K562 (cell line): ENCODE results near the gene IRF2BP1. TPM values are rescaled to one million over a fixed set of nuclear protein-coding genes. Genes with fewer than 3 reads are reported as not detected.

ENCODE experiments used
- ATF3 ChIP-seq, 2 experiments: fragments of 450-650 bp in 1 of 2; sonication (generic) in 1 of 2; formaldehyde crosslinking in 1 of 2; IDR thresholded peaks in 1 of 2; conservative IDR thresholded peaks in 1 of 2; 2 replicates each; pipeline versions ENCODE4 v1.6.1 to v1.8.1; 2016 to 2023; ENCODE audit warnings: mild to moderate bottlenecking in 2 of 2, moderate library complexity in 2 of 2, inconsistent platforms in 1 of 2, missing genetic modification reagents in 1 of 2
- CHD1 ChIP-seq: fragments of 200-600 bp; sonication (generic); IDR thresholded peaks from one replicate; pipeline ENCODE4 v1.6.1; 2012; ENCODE audit warnings: mild to moderate bottlenecking, moderate library complexity, low read length, inconsistent platforms
- CREB3L1 ChIP-seq: fragments of 450-650 bp; IDR thresholded peaks from 2 replicates; pipeline ENCODE4 v1.6.1; 2014; ENCODE audit warnings: low read depth, mild to moderate bottlenecking, moderate library complexity, borderline replicate concordance
- GABPA ChIP-seq: fragments of 200-800 bp; sonication (Bioruptor generic); conservative IDR thresholded peaks from 2 replicates; pipeline ENCODE4 v1.6.1; 2016; ENCODE audit warnings: low read depth, missing genetic modification characterization, missing compliant biosample characterization
- ID3 ChIP-seq, 2 experiments: fragments of 250-450 bp in 1 of 2; fragments of 450-650 bp in 1 of 2; sonication (Bioruptor Pico) in 1 of 2; IDR thresholded peaks; 2 replicates each; pipeline versions ENCODE4 v1.6.1 to v1.8.0; 2016 to 2021; ENCODE audit warnings: mild to moderate bottlenecking in 2 of 2, moderate library complexity in 2 of 2, missing compliant biosample characterization in 1 of 2, missing genetic modification characterization in 1 of 2
- KLF13 ChIP-seq: fragments of 450-650 bp; IDR thresholded peaks from 2 replicates; pipeline ENCODE4 v1.6.1; 2016; ENCODE audit warnings: missing genetic modification characterization, low read depth, mild to moderate bottlenecking, missing compliant biosample characterization, moderate library complexity, borderline replicate concordance
- NFRKB ChIP-seq: fragments of 450-650 bp; IDR thresholded peaks from 2 replicates; pipeline ENCODE4 v1.6.1; 2016; ENCODE audit warnings: low read depth
- PHF8 ChIP-seq: fragments of 200-600 bp; sonication (generic); IDR thresholded peaks from 2 replicates; pipeline ENCODE4 v1.6.1; 2012; ENCODE audit warnings: mixed run types, mild to moderate bottlenecking, inconsistent platforms, low read length, moderate library complexity, borderline replicate concordance
- POLR2A ChIP-seq: fragments of 450-650 bp; conservative IDR thresholded peaks from 2 replicates; pipeline ENCODE4 v1.6.1; 2016
- POLR2B ChIP-seq: fragments of 450-650 bp; IDR thresholded peaks from 2 replicates; pipeline ENCODE4 v1.6.1; 2018; ENCODE audit warnings: low read depth; ENCODE audit not compliant: partially characterized antibody
- RFX5 ChIP-seq: IDR thresholded peaks from 2 replicates; pipeline ENCODE4 v1.6.1; 2011; ENCODE audit warnings: low read depth, mild to moderate bottlenecking, improper control_type of control experiment, low read length
- THRB ChIP-seq: fragments of 450-650 bp; formaldehyde crosslinking; conservative IDR thresholded peaks from 2 replicates; pipeline ENCODE4 v1.4.0; 2022; ENCODE audit warnings: mild to moderate bottlenecking, missing genetic modification characterization
- XRCC5 ChIP-seq: fragments of 200-400 bp; formaldehyde crosslinking; IDR thresholded peaks from 2 replicates; pipeline ENCODE4 v1.6.1; 2017; ENCODE audit warnings: low read depth, mild to moderate bottlenecking, low read length
- ZHX1 ChIP-seq: fragments of 150-350 bp; conservative IDR thresholded peaks from 2 replicates; pipeline ENCODE4 v1.6.1; 2014; ENCODE audit warnings: low read length
- ZNF121 ChIP-seq: sonication (generic); formaldehyde crosslinking; conservative IDR thresholded peaks from 2 replicates; pipeline ENCODE4 v1.8.0; 2022; ENCODE audit warnings: missing genetic modification reagents
- ZNF354B ChIP-seq: fragments of 250-450 bp; sonication (Bioruptor Pico); IDR thresholded peaks from 2 replicates; pipeline ENCODE4 v1.4.0; 2020
- ZNF699 ChIP-seq: fragments of 250-450 bp; sonication (Bioruptor Pico); IDR thresholded peaks from 2 replicates; pipeline ENCODE4 v1.8.0; 2021; ENCODE audit warnings: mild to moderate bottlenecking, moderate library complexity; ENCODE audit not compliant: insufficient replicate concordance
- polyA plus RNA-seq, 8 experiments: library from polyadenylated mRNA; depleted of rRNA in 4 of 8; stranded (reverse) in 5 of 8; unstranded in 3 of 8; fragments of >200 nt; fragmentation: Nextera tagmentation in 2 of 8; fragmentation: Illumina TruSeq in 1 of 8; extraction: Ambion mirVana in 2 of 8; extraction: Trizol in 1 of 8; gene quantifications; 2 replicates each; pipeline versions ENCODE4 v1.2.1 to v1.2.3, GENCODE V29; 2011 to 2014; ENCODE audit warnings: inconsistent platforms in 1 of 8, missing spikeins in 1 of 8
- total RNA-seq, 7 experiments: library from RNA; depleted of rRNA in 6 of 7; stranded (reverse); fragments of >200 nt in 6 of 7; fragmentation: Illumina TruSeq in 2 of 7; extraction: Trizol in 2 of 7; gene quantifications; 2 replicates each; pipeline versions ENCODE4 v1.2.1 to v1.2.3, GENCODE V29; 2011 to 2021; ENCODE audit warnings: low replicate concordance in 1 of 7

The IRF2BP1 gene
- total and polyA plus RNA-seq, 9 of the 15 experiments (the other 6 are each of a cell fraction or from before 2014, with no cell fraction given), result 0.61 to 35.9 (median 3.5) TPM

- peak; percentile 78 for TF ChIP-seq PHF8
- TF ChIP-seq ATF3 (IDR thresholded peaks at IDR 0.05), result no peak
- 0 out of 2 replicates have a peak, but pooled peaks have one; percentile 55 for TF ChIP-seq ATF3 (CRISPR knock-in tag; conservative IDR thresholded peaks at IDR 0.05)
- TF ChIP-seq XRCC5, result peak; percentile 87
- no peak for TF ChIP-seq ID3 (CRISPR knock-in tag; IDR thresholded peaks at IDR 0.05)
- TF ChIP-seq ID3 (tag; IDR thresholded peaks at IDR 0.05), result no peak
- TF ChIP-seq ZNF699 (CRISPR knock-in tag), result no peak
- TF ChIP-seq ZNF121 (CRISPR knock-in tag), result no peak
- TF ChIP-seq RFX5, result no peak
- peak; percentile 87 for TF ChIP-seq CREB3L1
- TF ChIP-seq NFRKB, result peak; percentile 68; the same call in 1 of the 2 replicates
- peak; percentile 33; the same call in 1 of the 2 replicates for TF ChIP-seq KLF13 (tag)
- TF ChIP-seq POLR2A, result peak; percentile 72
- TF ChIP-seq THRB, result 0 out of 2 replicates have a peak, but pooled peaks have one; percentile 71
- TF ChIP-seq CHD1, result no peak
- peak; percentile 46 for TF ChIP-seq POLR2B
- TF ChIP-seq GABPA (tag), result peak; percentile 94
- TF ChIP-seq ZNF354B (CRISPR knock-in tag), result no peak
- no peak for TF ChIP-seq ZHX1
Observed at GRCh38 chr19:45886427-45887199, 672 bp upstream of the IRF2BP1 start (continued).
